GM19193 (cell line): ENCODE data around the gene ANKS1B.

Experiments
- POLR2A ChIP-seq: IDR thresholded peaks from 4 replicates; pipeline ENCODE4 v1.6.1; 2011; ENCODE audit not compliant: insufficient read depth, insufficient read length; ENCODE audit errors: extremely low read depth

Gene ANKS1B

DNA sequence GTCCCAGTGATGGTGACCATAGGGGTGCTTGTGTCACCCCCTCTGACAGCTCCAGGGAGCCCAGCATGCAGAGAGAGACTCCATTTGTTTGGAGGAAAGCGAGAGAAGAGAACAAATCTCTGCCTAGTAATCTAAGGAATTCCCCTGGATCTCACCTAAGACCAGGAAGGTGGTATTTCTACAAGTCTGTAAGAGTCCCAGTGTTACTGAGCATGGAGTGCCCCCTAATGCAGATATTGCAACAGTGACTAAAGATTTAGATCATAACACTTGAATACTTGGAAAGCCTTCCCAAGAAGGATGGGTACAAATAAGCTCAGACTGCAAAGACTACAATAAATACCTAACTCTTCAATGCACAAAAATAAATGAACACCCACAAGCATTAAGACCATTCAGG lies 697.6 kb downstream of the ANKS1B start:
- TF ChIP-seq POLR2A = no peak

DNA sequence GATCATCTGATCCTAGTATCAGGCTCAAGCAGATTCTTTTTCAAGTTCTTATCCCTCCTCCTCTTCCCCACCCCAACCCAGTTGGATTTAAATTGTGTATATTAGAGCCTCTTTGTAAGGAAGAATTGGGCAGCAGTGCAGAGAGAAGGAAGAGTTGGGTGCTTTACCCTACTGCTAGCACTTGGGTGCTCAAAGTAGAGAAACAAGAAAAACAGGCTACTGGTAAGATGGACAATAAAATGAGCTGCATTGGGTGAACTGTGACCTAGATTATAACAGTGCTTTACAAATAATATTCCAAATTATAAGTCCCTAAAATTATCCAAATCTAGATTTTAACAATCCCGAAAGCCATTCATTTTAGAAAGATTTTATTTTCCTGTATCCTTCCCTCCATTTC lies 700.6 kb downstream of the ANKS1B start:
- TF ChIP-seq POLR2A = no peak

DNA sequence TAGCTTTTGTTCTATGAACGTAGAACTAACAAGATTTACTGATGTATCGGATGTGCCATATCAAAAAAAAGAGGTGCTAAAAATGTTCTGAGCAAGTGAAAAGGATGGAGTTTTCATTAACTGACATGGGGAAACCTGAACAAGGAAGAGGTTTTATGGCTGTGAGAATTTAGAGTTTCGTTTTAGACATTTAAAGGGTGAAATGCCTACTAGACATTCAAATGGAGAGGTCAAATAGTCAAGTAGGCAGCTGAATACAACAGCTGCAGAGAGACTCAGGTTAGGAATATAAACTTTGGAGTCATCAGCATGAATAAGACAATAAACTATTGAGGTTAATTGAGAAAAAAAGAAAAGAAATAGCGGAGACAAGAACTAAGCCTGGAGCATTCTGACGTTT lies 702.1 kb downstream of the ANKS1B start:
- no peak for TF ChIP-seq POLR2A

DNA sequence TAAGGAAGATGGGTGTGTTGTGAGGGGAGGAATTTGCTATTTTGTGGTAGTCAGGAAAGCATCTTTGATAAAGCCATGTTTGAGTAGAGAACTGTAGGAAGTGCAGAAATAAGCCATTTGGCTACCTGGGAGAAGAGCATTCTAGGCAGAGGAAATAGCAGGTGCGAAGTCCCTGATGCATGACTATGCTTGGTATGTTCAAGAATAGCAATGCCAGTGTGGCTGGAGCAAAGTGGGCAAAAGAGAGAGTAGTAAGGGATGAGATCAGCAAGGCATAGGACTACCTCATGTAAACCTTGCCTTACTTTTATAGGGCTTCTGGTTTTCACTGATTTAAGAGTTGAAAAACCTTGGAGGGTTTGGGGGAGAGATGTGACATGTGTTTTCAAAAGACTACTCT lies 702.6 kb downstream of the ANKS1B start:
- no peak for TF ChIP-seq POLR2A

DNA sequence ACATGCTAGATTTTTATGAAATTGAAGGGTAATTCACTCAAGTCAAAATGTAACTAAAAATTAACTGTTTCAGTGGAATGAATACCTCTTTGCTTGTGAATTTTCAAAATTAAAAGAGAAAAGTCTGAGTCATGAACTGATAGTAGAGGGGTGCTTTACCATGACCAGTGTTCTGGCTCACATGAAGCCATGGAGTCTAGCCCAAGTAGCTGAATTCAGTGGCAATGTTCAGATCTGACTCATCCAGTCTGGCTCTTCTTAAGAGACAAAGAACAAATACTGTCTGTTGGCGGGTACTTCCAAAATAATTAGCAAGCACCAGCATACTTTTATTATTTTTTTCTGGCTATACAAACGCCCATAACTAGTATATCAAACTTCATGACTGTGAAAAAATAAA lies 703.5 kb downstream of the ANKS1B start:
- no peak for TF ChIP-seq POLR2A

DNA sequence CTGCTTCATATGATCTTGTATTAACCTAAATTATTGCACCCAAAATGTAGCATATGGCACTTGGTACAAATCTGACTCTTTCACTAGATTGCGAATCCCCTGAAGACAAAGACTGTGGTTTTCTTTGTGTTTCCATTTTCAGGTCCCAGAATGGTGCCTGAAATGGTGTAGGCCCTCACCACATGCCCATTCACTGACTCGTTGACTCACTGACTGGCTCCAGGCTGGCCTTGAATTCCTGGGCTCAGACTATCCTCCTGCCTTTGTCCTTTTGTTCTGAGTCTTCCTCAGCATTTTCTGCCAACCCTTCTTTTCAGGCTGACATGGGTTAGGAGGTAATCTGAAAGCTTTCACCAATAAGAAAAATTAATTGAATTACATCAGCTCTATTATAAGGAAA lies 705.8 kb downstream of the ANKS1B start:
- no peak for TF ChIP-seq POLR2A

DNA sequence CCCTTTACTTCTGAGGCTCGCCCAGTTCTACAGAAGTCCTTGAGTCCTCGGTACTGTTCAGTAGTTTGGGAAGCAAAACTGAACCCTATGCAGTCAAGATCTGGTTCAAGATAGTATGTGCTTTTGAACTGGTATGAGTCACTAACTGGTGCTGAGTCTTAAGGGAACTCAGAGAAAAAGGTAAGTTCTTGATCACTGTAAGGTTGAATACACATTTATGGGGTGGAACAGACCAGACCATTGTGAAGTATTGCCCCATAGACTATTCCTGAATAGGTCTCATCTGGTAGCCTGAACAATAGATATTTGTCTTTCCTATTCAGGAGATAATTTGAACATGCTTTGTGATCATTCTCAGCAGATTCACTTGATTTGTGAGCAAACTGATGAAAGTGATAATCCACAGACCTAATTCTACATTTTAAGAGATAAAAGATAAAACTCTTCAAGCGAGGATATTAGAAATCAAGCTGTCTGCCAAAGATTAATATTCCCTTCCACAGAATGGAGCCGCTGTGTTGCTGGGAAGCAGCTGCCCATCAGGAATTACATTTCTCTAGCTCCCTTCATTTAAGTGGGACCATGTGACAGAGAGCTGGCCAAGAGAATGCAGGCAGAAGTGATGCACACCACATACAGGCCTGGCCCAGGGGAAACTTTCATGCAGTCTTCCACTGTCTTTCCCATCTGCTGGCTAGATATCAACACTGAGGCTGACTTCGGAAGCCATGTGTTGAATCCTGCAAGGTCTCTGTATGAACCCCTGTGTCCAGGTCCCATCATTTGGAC lies 707.0 kb downstream of the ANKS1B start:
- no peak for TF ChIP-seq POLR2A

DNA sequence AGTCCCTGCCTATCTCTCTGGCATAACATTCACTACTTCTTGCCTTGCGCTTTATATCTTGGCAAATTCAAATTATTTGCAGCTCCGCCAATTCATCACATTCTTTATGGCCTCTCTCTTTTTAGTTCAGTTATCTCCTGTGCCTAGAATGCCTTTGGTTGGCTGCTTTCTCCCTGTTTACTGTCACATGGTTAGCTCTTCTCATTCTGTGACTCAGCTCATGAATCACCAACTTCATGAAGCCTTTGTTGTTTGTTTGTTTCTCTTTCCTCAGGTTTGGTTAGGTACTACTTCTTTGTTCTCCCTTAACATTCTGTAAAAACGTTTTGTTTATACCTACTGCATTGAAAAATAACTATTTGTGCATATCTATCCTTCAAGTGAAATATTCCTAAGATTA lies 713.7 kb downstream of the ANKS1B start:
- TF ChIP-seq POLR2A = no peak

DNA sequence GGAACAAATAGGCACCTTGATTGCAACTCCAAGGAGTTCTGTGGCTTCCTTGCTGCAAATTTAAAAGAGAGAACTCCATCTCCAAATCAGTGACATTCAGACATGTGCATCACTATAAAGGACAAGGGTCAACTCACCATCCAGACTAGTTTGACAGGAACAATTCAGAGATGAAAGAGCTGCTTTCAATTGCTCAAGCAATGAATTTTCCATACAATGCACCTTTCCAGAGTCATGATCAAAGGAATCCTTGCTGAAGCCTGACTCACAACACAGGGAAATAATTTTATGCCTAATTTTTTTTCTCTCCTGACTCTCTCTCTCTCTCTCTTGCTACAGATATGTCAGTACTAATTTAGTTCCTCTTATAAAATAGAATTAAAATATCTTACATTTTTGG lies 717.7 kb downstream of the ANKS1B start:
- TF ChIP-seq POLR2A = no peak

DNA sequence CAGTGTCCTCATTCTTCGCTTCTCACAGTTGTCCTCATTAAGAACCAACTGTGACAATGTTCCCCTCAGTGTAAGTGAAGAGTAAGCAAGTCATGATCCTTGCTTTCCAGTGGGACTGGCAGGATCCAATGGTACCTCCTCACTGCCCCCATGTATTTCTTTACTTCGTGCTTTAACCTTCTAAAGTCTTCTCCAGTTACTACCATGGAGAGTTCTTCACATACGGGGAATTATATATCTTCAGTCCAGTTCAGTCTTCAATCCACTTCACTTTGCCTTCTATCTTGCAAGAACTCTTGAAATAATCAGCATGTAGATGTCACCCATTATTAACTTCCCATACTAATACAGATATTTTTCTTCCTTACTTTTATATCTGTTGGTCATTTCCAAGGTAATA lies 719.1 kb downstream of the ANKS1B start:
- TF ChIP-seq POLR2A = no peak

DNA sequence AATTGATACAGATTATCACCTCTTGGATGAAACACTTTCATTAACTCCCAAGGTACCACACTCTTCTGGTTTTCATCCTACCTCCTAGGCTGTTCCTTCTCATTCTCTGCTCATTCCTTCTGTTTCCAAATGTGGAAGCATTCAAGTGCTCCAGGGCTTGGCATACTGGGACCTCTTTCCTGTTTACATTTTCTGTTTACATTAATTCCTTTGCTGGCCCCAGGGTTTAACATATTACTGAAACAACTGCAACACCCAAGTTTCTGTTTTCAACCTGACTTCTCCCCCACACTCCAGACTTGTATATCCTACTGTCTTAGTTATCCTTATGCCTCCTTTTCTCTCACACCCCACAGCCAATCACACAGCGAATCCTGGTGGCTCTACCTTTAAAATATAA lies 723.5 kb downstream of the ANKS1B start:
- TF ChIP-seq POLR2A = no peak

DNA sequence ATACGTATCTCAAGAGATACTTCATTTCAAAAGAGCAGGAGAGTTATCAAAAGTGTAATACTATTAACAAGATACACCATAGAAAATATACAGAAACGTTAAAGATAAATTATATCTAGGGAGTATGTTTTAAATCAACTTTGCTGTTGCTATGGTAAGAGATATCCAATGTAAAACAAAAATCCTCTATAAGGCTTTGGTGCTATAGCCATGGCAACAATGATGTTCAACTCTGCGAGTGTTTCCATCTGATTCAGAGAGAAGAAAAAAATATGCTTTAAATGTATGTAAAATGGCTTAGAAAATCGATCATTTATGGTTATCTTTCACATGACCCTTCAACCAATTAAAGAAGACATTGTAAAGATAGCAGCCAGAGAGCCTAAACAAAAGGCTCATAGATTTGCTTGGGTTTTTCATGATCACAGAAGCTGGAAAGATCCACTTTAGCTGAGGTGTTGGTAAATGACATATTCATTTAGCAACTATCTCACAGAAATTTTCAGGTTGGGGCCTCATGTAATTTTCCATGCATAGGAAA lies 724.2 kb downstream of the ANKS1B start:
- TF ChIP-seq POLR2A = no peak

DNA sequence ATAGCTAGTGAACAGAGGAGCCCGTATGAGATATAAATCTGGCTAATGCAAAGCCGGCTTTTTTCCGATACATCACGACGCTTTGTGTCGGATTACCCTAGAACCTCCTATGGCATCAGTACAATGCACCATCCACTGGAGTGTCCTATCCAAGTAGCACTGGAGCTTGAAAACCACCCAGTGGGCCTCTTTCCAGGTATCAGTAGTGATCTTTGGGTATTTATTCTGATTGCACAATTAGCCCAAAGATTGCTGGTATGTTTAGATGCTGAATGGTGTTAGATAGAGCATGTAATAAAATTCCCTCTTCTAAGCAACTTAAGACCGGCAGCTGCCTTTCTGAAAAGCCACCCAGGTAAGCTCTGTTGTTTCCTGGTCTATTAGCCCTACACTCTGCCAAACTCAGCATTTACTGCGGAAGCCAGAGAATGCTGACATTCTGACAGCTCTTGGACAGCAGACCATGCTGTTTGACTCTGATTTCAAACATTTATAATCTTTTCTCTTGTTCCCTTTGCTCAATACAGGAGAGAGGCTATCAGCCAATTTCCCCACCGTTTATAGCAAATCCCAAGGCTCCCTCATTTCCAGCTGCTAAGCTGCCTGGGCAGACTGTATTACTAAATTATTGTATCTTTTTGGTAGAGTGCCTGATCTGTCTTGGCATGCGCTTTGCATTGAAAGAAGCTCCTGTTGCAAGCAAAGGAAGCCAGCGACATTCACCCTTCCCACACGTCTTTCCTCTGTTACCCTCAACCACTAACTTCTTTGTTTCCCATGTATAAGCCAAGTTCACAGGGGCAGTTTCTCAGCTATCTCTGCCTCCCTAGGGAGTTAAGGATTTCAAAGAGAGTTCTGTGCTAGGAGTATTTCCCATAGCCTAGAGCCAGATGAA lies 725.4 kb downstream of the ANKS1B start:
- no peak for TF ChIP-seq POLR2A

DNA sequence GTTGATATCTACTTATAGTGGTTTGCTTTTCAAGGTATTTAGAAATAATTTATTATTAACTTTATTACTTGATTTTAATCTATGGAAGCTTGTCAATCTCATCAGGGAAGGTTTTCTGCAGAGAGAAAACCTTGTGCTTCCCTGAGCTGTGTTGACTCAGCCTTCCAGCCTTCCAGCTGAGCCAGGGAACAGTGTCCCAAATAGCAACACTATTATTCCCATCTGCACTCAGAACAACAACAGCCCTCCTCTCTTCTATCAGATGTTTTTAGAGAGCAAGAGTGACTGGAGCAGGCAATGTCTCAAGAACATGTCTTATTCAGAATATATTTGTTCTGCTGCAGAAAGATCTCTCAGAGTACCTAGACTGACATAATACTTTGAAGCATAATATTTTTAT lies 727.1 kb downstream of the ANKS1B start:
- TF ChIP-seq POLR2A = no peak

DNA sequence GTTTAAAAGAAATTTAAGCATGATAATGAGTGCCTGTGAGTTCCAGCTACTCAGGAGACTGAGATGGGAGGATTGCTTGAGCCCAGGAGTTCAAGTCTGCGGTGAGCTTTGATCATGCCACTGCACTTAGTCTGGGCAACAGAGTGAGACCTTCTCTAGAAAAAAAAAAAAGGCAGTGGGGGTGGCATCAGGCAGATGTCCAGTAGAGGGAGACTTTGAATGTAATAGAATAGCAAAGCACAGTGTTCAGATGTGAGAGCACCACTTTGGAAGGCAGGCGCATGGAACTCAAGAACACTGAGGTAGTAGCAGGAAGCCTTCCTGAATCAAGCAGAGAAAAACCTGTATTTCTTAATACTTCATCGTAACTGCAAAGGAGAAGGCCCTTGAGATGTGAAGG lies 731.7 kb downstream of the ANKS1B start:
- TF ChIP-seq POLR2A = no peak

DNA sequence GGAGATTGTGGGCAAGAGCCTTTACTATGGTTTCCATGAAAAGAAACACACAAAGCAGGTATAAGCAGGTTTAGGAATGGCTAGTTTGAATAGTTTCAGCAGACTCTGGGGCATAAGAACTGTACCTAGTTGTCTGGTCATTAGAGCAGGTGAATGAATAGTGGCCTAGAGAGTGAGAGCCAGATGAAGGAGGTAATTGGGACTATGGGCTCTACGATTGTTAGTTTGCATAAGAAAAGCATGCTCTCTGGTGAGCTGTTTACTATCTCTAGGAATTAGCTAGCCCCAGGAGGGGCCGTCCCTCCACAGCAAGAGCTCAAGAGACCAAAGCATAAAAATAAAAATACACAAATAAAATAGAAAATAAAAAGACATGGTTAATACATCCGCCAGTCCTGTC lies 734.6 kb downstream of the ANKS1B start:
- no peak for TF ChIP-seq POLR2A
